ENCODE data around the gene PIK3R6. TPM values are rescaled to one million over a fixed set of nuclear protein-coding genes. Genes with fewer than 3 reads are reported as not detected.

The PIK3R6 gene
- polyA plus RNA-seq, 1 donor (not counting 4 experiments of a cell fraction or from before 2014, with no cell fraction given), result 0.03 TPM

DNA sequence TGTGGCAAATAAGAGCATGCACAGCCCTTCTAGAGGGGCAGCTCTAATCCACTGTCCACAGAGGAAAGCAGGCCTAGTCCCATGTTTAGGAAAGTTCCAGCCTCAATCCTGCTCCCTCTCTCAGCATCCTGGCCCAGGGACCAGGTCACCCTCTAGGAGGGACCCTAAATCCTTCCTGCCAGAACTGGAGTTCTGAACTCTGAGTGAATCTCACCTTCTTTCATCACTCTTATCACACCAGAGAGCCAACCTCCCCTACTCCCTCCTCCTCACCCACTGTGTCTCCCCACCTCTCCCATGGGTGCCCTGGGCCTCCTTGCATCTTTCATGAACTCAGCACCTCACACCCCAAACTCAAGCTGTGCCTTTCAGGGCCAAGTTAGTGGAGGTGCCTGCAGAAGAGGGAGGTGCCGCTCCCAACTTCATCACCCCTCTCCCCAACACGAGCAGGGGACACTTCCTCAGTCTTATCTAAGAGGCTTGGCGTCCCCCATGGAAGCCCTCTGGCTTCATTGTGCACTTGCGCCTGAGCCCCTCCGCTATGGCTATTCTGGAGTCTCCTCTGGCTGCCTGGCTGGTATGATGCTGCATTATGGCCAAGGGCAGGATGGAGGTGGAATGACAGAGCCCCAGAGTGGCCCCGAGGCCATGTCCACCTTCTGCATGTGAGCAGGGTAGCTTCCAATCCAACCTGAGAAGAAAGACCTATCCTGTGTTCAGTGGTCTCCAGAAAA, 31.7 kb downstream of the PIK3R6 start:
- TF ChIP-seq, protein P1, sequence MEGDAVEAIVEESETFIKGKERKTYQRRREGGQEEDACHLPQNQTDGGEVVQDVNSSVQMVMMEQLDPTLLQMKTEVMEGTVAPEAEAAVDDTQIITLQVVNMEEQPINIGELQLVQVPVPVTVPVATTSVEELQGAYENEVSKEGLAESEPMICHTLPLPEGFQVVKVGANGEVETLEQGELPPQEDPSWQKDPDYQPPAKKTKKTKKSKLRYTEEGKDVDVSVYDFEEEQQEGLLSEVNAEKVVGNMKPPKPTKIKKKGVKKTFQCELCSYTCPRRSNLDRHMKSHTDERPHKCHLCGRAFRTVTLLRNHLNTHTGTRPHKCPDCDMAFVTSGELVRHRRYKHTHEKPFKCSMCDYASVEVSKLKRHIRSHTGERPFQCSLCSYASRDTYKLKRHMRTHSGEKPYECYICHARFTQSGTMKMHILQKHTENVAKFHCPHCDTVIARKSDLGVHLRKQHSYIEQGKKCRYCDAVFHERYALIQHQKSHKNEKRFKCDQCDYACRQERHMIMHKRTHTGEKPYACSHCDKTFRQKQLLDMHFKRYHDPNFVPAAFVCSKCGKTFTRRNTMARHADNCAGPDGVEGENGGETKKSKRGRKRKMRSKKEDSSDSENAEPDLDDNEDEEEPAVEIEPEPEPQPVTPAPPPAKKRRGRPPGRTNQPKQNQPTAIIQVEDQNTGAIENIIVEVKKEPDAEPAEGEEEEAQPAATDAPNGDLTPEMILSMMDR (optimal IDR thresholded peaks at IDR 0.05 in 1 of 3, IDR thresholded peaks at IDR 0.05 in 1 of 3, conservative IDR thresholded peaks at IDR 0.05 in 1 of 3; ENCODE audit: extremely low read depth in 1 of 3, insufficient read depth in 2 of 3, low read length in 3 of 3), result no peak
- TF ChIP-seq EZH2 (IDR thresholded peaks at IDR 0.05; ENCODE audit: low read length), result no peak
- no peak overlapping the region for H3K4me3 ChIP-seq (ENCODE audit: control insufficient read depth in 2 of 3, extremely low read depth in 1 of 3, insufficient read depth in 2 of 3, low read depth in 1 of 3, low read length in 3 of 3)
- H3K9me1 ChIP-seq (ENCODE audit: control insufficient read depth, extremely low read depth, insufficient read depth, low read length), result no peaks in the 10 kb centered on the region
- no peak overlapping the region for H2AFZ ChIP-seq (ENCODE audit: control insufficient read depth, low read length)
- dilution Hi-C loops (cut with MboI; ENCODE audit: extremely low pct_ligation_motif_present, low sequenced_read_pairs), result no loop called here
- H4K20me1 ChIP-seq (ENCODE audit: control insufficient read depth, extremely low read depth, insufficient read depth, low read length), result no peaks in the 10 kb centered on the region
- no peak overlapping the region for H3K27ac ChIP-seq (ENCODE audit: control insufficient read depth, insufficient read depth, low read length)
- H3K4me1 ChIP-seq (ENCODE audit: control insufficient read depth, extremely low read depth, insufficient read depth, low read length), result no peaks in the 10 kb centered on the region
- no peak overlapping the region for H3K4me2 ChIP-seq (ENCODE audit: control insufficient read depth, extremely low read depth, insufficient read depth, low read depth, low read length)
- no peaks in the 10 kb centered on the region for H3K36me3 ChIP-seq (ENCODE audit: control insufficient read depth in 2 of 2, extremely low read depth in 1 of 2, insufficient read depth in 2 of 2, low read length in 2 of 2)
- no peaks in the 10 kb centered on the region for H3K27me3 ChIP-seq (ENCODE audit: control insufficient read depth, extremely low read depth, insufficient read depth, low read length)
- H3K9me3 ChIP-seq (ENCODE audit: control insufficient read depth, low read depth, low read length), result no peaks in the 10 kb centered on the region
- H3K79me2 ChIP-seq (ENCODE audit: control insufficient read depth, insufficient read depth, low read length), result no peaks in the 10 kb centered on the region
- no peak for DNase-seq (ENCODE audit: low read depth, low spot score)
- no peak for FAIRE-seq
- H3K9ac ChIP-seq (ENCODE audit: control insufficient read depth, extremely low read depth, insufficient read depth, low read length), result no peak overlapping the region

DNA sequence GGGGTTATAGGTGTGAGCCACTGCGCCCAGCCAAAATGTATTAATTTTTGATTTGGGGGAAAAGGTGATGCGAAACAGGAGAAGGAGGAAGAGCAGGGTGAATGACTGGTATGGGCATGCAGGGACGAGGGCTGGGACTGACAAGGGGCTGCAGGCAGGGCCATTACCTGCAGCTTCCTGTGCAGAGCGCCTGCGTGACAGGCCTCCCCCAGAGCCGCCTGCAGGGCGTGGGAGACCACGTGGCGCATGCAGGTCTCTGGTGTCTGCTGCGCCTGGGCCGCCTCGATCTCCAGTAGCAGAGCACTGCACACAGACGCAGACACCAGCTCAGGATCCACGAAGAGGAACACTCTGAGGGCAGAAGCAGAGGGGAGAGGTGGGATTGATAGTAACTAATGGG, 32.4 kb downstream of the PIK3R6 start:
- dilution Hi-C loops (cut with MboI; ENCODE audit: extremely low pct_ligation_motif_present, low sequenced_read_pairs), result no loop called here
- no peaks in the 10 kb centered on the region for H3K9me1 ChIP-seq (ENCODE audit: control insufficient read depth, extremely low read depth, insufficient read depth, low read length)
- H3K27me3 ChIP-seq (ENCODE audit: control insufficient read depth, extremely low read depth, insufficient read depth, low read length), result no peaks in the 10 kb centered on the region
- no peaks in the 10 kb centered on the region for H3K4me1 ChIP-seq (ENCODE audit: control insufficient read depth, extremely low read depth, insufficient read depth, low read length)
- DNase-seq (ENCODE audit: low read depth, low spot score) (no peak), FAIRE-seq (no peak)
- no peaks in the 10 kb centered on the region for H3K9me3 ChIP-seq (ENCODE audit: control insufficient read depth, low read depth, low read length)
- TF ChIP-seq, protein P1 (optimal IDR thresholded peaks at IDR 0.05 in 1 of 3, IDR thresholded peaks at IDR 0.05 in 1 of 3, conservative IDR thresholded peaks at IDR 0.05 in 1 of 3; ENCODE audit: extremely low read depth in 1 of 3, insufficient read depth in 2 of 3, low read length in 3 of 3), result no peak
- no peak for TF ChIP-seq EZH2 (IDR thresholded peaks at IDR 0.05; ENCODE audit: low read length)
- no peak overlapping the region for H3K4me3 ChIP-seq (ENCODE audit: control insufficient read depth in 2 of 3, extremely low read depth in 1 of 3, insufficient read depth in 2 of 3, low read depth in 1 of 3, low read length in 3 of 3)
- no peak overlapping the region for H3K9ac ChIP-seq (ENCODE audit: control insufficient read depth, extremely low read depth, insufficient read depth, low read length)
- H3K79me2 ChIP-seq (ENCODE audit: control insufficient read depth, insufficient read depth, low read length), result no peaks in the 10 kb centered on the region
- no peak overlapping the region for H3K27ac ChIP-seq (ENCODE audit: control insufficient read depth, insufficient read depth, low read length)
- no peak overlapping the region for H3K4me2 ChIP-seq (ENCODE audit: control insufficient read depth, extremely low read depth, insufficient read depth, low read depth, low read length)
- H3K36me3 ChIP-seq (ENCODE audit: control insufficient read depth in 2 of 2, extremely low read depth in 1 of 2, insufficient read depth in 2 of 2, low read length in 2 of 2), result no peaks in the 10 kb centered on the region
- no peak overlapping the region for H2AFZ ChIP-seq (ENCODE audit: control insufficient read depth, low read length)
- no peaks in the 10 kb centered on the region for H4K20me1 ChIP-seq (ENCODE audit: control insufficient read depth, extremely low read depth, insufficient read depth, low read length)
